Hepatocyte (in vitro differentiated cells): ENCODE data around the gene CABCOCO1. TPM values are rescaled to one million over a fixed set of nuclear protein-coding genes. Genes with fewer than 3 reads are reported as not detected.

Experiments
- DNase-seq: peaks from one replicate; pipeline ENCODE4 v3.0.0-alpha.2; 2016; ENCODE audit warnings: low spot score
- H2AFZ ChIP-seq: fragments of 200-600 bp; sonication (generic); 2 replicates; pipeline ENCODE4 v1.6.0; 2016; ENCODE audit warnings: antibody characterized with exemption, mild to moderate bottlenecking
- H3K27ac ChIP-seq: fragments of 200-600 bp; sonication (generic); 2 replicates; pipeline ENCODE4 v1.5.1; 2016; ENCODE audit warnings: mild to moderate bottlenecking
- H3K27me3 ChIP-seq: fragments of 200-600 bp; sonication (generic); 2 replicates; pipeline ENCODE4 v1.6.1; 2016
- H3K36me3 ChIP-seq: fragments of 200-600 bp; sonication (generic); replicated peaks from 2 replicates; pipeline ENCODE4 v1.5.1; 2016; ENCODE audit warnings: low read depth; ENCODE audit not compliant: insufficient read depth
- H3K4me1 ChIP-seq: fragments of 200-600 bp; sonication (generic); 2 replicates; pipeline ENCODE4 v1.5.1; 2016; ENCODE audit warnings: mild to moderate bottlenecking, moderate library complexity; ENCODE audit not compliant: insufficient read depth
- H3K4me2 ChIP-seq: fragments of 200-600 bp; sonication (generic); 2 replicates; pipeline ENCODE4 v1.6.0; 2016
- H3K4me3 ChIP-seq: fragments of 200-600 bp; sonication (generic); 2 replicates; pipeline ENCODE4 v1.5.1; 2016; ENCODE audit warnings: mild to moderate bottlenecking
- H3K79me2 ChIP-seq: fragments of 200-600 bp; sonication (generic); 2 replicates; pipeline ENCODE4 v1.6.0; 2017; ENCODE audit warnings: mild to moderate bottlenecking
- H3K9me2 ChIP-seq: fragments of 200-600 bp; sonication (generic); replicated peaks from 2 replicates; pipeline ENCODE4 v1.6.0; 2017; ENCODE audit warnings: mild to moderate bottlenecking; ENCODE audit not compliant: insufficient read depth
- H3K9me3 ChIP-seq: fragments of 200-600 bp; sonication (generic); 2 replicates; pipeline ENCODE4 v1.5.1; 2016; ENCODE audit warnings: low read depth, mild to moderate bottlenecking
- H4K20me1 ChIP-seq: fragments of 200-600 bp; sonication (generic); 2 replicates; pipeline ENCODE4 v1.6.0; 2016; ENCODE audit warnings: mild to moderate bottlenecking; ENCODE audit not compliant: insufficient read depth, poor library complexity, severe bottlenecking
- EZH2 ChIP-seq: fragments of 200-600 bp; sonication (generic); IDR thresholded peaks from 2 replicates; pipeline ENCODE4 v1.6.1; 2016; ENCODE audit warnings: antibody characterized with exemption, mild to moderate bottlenecking, borderline replicate concordance
- EZH2phosphoT487 ChIP-seq: fragments of 200-600 bp; sonication (generic); IDR thresholded peaks from one replicate; pipeline ENCODE4 v1.6.1; 2018; ENCODE audit warnings: antibody characterized with exemption, mild to moderate bottlenecking, low read depth, moderate library complexity; ENCODE audit not compliant: unreplicated experiment, severe bottlenecking
- WGBS: methylation state at CpG from one replicate; pipeline ENCODE4 v1.1.6; 2016; ENCODE audit warnings: low lambda C conversion rate; ENCODE audit errors: missing lambda C conversion rate; 5-methylcytosine and 5-hydroxymethylcytosine counted together
- polyA plus RNA-seq: library from polyadenylated mRNA; unstranded; fragments of >200 nt; fragmentation: Nextera tagmentation; extraction: Ambion mirVana; gene quantifications from 2 replicates; pipeline ENCODE4 v1.2.1, GENCODE V29; 2016
- total RNA-seq: library from RNA; depleted of rRNA; stranded (reverse); fragments of >200 nt; gene quantifications from 2 replicates; pipeline ENCODE4 v1.2.3, GENCODE V29; 2014
- TF ChIP-seq, protein P1 (sequence below): fragments of 200-600 bp; sonication (generic); IDR thresholded peaks from 2 replicates; pipeline ENCODE4 v1.5.1; 2016; ENCODE audit warnings: antibody characterized with exemption, mild to moderate bottlenecking; ENCODE audit not compliant: poor library complexity

The CABCOCO1 gene
- total and polyA plus RNA-seq, 2 experiments from 2014 or later, result 1.4 to 1.6 TPM

DNA sequence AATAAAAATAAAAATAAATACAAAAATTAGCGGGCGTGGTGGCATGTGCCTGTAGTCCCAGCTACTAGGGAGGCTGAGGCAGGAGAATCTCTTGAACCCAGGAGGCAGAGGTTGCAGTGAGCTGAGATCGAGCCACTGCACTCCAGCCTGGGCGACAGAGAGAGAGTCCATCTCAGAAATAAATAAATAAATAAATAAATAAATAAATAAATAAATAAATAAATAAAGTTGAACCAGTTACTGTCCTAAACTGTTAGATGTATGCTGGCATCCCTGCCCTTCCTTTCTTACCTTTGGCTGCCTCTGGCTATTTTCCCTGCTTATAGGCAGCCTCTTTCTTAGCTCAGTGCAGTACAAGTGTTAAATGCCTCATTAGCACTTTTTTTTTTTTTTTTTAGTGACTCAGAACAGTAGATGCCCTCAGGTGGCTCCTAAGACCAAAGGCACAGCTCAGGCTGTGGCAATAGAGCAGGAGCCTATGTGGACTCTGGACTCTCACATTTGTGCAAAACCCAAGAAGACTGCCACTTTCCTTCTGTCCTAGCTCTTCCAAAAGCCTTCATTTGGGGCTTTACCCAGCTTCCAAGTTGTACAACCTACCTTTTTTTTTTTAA, 30.6 kb upstream of the CABCOCO1 start:
- Histone ChIP-seq H3K9me3 (no peaks in the 10 kb centered on the region), H3K27me3 (no peaks in the 10 kb centered on the region), H4K20me1 (no peaks in the 10 kb centered on the region), H3K36me3 (no peaks in the 10 kb centered on the region), H3K4me1 (peaks cover 5% of the 10 kb centered on the region), H3K27ac (no peak overlapping the region), H2AFZ (no peak overlapping the region), H3K4me3 (no peak overlapping the region), H3K9me2 (no peaks in the 10 kb centered on the region), H3K79me2 (no peaks in the 10 kb centered on the region), H3K4me2 (no peak overlapping the region)
- peak; percentile 32 for DNase-seq
- no peak for TF ChIP-seq EZH2
- no peak for TF ChIP-seq EZH2phosphoT487
- TF ChIP-seq, protein P1, sequence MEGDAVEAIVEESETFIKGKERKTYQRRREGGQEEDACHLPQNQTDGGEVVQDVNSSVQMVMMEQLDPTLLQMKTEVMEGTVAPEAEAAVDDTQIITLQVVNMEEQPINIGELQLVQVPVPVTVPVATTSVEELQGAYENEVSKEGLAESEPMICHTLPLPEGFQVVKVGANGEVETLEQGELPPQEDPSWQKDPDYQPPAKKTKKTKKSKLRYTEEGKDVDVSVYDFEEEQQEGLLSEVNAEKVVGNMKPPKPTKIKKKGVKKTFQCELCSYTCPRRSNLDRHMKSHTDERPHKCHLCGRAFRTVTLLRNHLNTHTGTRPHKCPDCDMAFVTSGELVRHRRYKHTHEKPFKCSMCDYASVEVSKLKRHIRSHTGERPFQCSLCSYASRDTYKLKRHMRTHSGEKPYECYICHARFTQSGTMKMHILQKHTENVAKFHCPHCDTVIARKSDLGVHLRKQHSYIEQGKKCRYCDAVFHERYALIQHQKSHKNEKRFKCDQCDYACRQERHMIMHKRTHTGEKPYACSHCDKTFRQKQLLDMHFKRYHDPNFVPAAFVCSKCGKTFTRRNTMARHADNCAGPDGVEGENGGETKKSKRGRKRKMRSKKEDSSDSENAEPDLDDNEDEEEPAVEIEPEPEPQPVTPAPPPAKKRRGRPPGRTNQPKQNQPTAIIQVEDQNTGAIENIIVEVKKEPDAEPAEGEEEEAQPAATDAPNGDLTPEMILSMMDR, result no peak
- WGBS, result 98% methylated on average over 4 of the region's 4 CpGs

DNA sequence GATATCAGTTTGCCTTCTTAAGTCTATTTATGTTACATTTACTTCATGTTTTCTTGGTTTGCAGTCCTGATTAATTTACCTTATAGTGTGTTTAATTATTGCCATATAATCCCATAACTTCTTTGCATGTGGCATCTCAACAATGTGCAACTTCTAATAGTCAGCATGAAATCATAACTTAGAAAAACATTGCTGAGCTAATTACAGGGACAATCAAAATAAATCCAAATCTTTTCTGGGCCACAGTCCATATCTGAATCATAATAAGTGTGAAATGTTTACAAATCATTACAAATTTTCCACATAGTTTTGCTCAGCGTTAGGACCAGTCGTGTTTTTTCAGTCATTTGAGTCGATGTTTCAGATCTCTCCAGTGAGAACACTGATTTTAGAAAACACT, 29.1 kb upstream of the CABCOCO1 start:
- Histone ChIP-seq H3K27ac (no peak overlapping the region), H3K9me2 (no peaks in the 10 kb centered on the region), H3K79me2 (no peaks in the 10 kb centered on the region), H3K4me1 (peaks cover 2% of the 10 kb centered on the region), H3K4me2 (no peak overlapping the region), H3K4me3 (no peak overlapping the region), H4K20me1 (no peaks in the 10 kb centered on the region), H2AFZ (no peak overlapping the region), H3K27me3 (no peaks in the 10 kb centered on the region), H3K36me3 (no peaks in the 10 kb centered on the region), H3K9me3 (no peaks in the 10 kb centered on the region)
- WGBS, result 88% methylated on average over 3 of the region's 3 CpGs
- TF ChIP-seq EZH2 (no peak), EZH2phosphoT487 (no peak)
- TF ChIP-seq, protein P1, result no peak
- no peak for DNase-seq

DNA sequence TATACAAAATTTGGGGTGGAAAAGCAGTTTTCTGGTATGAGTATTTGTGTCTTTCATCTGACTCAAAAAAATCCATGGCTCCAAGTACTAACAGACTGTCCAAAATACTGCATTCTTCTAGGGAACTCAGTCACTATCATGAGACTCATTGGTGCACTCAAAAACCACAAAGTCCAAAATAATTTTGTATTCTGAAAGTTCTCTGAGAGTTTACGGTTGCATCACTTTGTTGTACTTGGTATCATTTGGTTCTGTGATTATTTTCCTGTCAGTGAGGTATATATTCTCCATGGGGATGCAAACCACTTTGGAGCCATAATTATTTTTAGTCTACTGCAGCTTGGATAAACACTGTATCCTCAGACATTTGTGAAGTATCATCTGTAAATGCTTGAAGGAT, 28.0 kb upstream of the CABCOCO1 start:
- Histone ChIP-seq H3K36me3 (no peaks in the 10 kb centered on the region), H3K4me3 (no peak overlapping the region), H2AFZ (no peak overlapping the region), H4K20me1 (no peaks in the 10 kb centered on the region), H3K4me1 (no peaks in the 10 kb centered on the region), H3K79me2 (no peaks in the 10 kb centered on the region), H3K9me2 (no peaks in the 10 kb centered on the region), H3K9me3 (no peaks in the 10 kb centered on the region), H3K4me2 (no peak overlapping the region), H3K27ac (no peak overlapping the region), H3K27me3 (no peaks in the 10 kb centered on the region)
- 89% methylated on average over 1 of the region's 1 CpG for WGBS
- TF ChIP-seq EZH2phosphoT487 (no peak), EZH2 (no peak)
- TF ChIP-seq, protein P1, result no peak
- no peak for DNase-seq

DNA sequence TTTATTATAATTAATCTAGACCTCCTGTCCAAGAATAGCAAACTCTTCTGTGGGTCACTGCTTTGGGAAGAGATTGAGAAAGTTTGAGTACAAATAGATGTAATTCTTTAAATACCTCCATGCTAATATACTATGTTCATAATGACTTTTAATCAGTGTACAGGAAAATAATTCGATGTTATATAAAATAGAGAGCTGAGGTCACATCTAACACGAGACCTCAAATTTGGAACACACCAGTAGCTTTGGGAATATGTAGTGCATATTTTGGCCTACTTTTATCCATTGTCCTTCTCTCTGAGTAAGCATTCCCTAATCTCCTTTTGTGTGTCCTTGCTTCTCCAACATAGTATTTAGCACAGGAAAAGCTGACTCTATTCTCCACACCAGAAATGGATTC, 27.3 kb upstream of the CABCOCO1 start:
- Histone ChIP-seq H3K27me3 (no peaks in the 10 kb centered on the region), H3K79me2 (no peaks in the 10 kb centered on the region), H3K4me1 (no peaks in the 10 kb centered on the region), H4K20me1 (no peaks in the 10 kb centered on the region), H3K27ac (no peak overlapping the region), H3K9me3 (no peaks in the 10 kb centered on the region), H3K4me2 (no peak overlapping the region), H3K4me3 (no peak overlapping the region), H2AFZ (no peak overlapping the region), H3K9me2 (no peaks in the 10 kb centered on the region), H3K36me3 (no peaks in the 10 kb centered on the region)
- no peak for DNase-seq
- WGBS, result 91% methylated on average over 2 of the region's 2 CpGs
- no peak for TF ChIP-seq EZH2
